NCI-H1417 (cell line): ENCODE measurements around the gene IAH1.
"Not testable (repeated sequence)": the region's sequence is repeated elsewhere in the genome, so short reads cannot be mapped to it uniquely, and the experiment has no call there.

Source experiments
- DNase-seq, 3 experiments: peaks; one replicate each; lab custom pipeline; 2025; lab: John Stamatoyannopoulos, UW

Gene IAH1

GRCh38 chr2:9473308-9473984 is 905 bp upstream of the IAH1 start:
- DNase-seq, result no peak

GRCh38 chr2:9473985-9474360 is 378 bp upstream of the IAH1 start:
- peak; percentile 33 to 87 (median 86) for DNase-seq

- DNase-seq, result no peak
Observed at GRCh38 chr2:9477914-9478313, 3.6 kb downstream of the IAH1 start.

DNA sequence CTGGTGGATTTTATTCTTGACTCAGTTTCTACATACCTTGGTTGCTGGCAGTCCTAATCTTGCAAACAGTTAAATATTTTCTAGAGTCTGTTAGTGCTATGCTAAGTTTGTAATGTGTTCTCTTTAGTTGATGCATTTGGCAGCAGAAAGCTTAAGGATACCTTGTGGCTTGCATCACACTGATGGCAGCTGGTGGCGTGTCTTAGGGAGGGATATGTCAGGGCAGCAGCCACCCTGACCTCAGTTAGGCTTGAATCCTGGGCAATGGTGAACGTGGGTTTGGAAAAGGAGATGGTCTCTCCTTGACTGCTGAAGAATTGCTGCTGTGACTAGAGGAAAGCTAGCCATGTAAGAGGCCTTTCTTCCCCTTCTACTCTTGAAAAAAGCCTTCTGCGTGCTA is 4.2 kb downstream of the IAH1 start:
- no peak for DNase-seq

- DNase-seq, result no peak
Observed at GRCh38 chr2:9480157-9480556, 5.8 kb downstream of the IAH1 start.

- no peak for DNase-seq
Observed at GRCh38 chr2:9483107-9483506, 8.8 kb downstream of the IAH1 start.

DNA sequence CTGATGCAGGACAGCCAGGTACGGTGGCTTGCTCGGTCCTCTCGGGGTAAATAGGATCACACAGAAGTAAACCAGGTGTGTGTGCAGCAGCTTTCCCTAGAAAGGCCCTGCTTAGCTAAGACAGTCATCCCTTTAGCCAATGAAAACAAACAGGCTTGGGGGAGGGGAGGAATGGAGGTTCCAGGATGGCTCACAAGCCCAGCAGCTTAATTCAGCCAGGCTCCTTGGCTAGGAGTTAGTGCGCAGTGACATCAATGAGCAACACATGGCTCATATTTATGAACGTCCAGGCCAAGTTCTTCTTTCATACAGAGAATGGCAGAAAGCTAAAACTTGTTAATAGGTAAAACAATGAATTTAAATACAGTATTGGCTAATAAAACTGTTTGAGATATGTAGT is 10.2 kb downstream of the IAH1 start:
- DNase-seq, result no peak

GRCh38 chr2:9488583-9489547 is 14.5 kb downstream of the IAH1 start:
- no peak for DNase-seq

DNA sequence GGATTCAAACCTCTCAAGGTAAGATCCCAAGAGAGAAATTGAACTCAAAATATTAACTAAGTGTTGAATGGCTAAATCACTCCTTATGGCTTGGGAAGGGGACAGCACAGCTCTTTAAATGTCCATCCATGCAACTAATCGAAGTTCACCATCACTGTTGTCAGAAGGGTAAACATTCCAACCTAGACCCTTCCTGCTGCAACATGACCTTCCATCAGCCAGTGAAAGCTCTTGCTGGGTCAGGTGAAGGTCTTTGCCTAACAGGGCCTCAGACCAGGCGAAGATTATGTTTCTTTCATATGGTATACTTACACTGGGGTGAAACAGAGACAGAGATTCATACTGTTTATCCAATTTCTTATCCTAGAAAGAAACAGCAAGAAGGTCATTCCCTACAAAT is 16.4 kb downstream of the IAH1 start:
- DNase-seq, result no peak

DNA sequence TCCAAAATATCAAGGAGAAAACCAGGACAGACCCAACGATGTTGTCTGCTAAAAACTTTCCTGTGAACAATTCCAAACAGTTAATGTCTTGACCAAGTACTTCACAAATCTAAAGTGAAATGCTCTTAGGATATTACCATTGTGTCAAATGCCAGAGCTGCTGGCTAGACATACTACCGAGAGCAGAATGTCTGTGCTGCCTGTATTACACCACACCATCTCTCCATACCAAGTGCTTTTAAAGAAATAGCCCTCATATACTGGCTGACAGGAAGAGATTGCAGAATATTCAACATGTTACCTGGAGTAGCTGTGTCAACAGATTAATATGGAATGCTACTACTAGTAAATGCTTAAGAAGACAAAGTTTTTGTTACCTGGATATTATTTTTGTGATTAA is 18.6 kb downstream of the IAH1 start:
- no peak for DNase-seq

DNA sequence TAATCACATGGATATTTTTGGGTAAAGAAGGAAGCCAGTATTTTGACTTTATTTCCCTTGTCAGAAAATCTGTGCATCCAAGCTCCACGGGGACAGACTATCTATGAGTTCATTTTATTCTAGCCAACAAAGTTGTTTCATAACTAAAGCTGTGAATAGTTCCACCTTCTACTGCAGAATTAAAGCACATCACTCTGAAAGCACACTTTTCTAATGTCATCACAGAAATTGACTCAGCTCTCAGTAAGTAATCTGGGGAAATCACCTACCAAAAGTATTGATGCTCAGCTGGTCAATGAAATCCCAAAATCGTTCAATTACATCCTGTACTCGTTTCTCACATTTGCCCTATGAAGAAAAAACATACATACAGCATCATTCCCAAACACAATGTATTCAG is 19.1 kb downstream of the IAH1 start:
- DNase-seq, result no peak

GRCh38 chr2:9494081-9494480 is 19.7 kb downstream of the IAH1 start:
- DNase-seq, result peak in 1 of 3 experiments; percentile 28

DNA sequence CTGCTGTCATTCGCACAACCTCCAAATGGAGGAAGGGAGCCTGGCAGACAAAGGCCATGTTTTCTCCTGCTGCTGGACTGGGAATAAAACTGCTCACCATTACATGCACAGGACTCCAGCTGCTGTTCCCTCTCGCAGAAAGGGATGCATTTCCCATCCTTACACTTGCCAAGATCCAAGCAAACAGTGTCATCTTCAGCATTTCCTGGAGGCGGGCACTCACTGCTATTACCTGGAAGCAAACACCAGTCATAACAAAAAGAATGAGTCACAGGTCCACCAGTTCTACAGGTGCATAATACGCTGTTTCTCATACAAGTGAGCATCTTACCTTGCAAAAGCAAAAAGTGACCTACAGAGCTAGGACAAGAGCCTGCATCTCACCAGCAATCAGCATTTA is 22.7 kb downstream of the IAH1 start:
- peak in 1 of 3 experiments; percentile 34 for DNase-seq

GRCh38 chr2:9498210-9498609 is 23.9 kb downstream of the IAH1 start:
- no peak for DNase-seq

GRCh38 chr2:9508931-9509330 is 34.6 kb downstream of the IAH1 start:
- DNase-seq, result no peak

DNA sequence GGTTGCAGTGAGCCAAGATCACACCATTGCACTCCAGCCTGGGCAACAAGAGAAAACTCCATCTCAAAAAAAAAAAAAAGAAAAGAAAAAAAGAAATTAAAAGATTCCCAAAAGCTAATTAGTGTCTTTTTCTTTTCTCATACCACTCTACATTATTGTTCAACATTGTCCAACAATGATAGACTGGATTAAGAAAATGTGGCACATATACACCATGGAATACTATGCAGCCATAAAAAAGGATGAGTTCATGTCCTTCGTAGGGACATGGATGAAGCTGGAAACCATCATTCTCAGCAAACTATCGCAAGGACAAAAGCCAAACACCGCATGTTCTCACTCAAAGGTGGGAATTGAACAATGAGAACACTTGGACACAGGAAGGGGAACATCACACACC is 39.6 kb downstream of the IAH1 start:
- not testable (repeated sequence) for DNase-seq

GRCh38 chr2:9517118-9517782 is 42.9 kb downstream of the IAH1 start:
- no peak for DNase-seq

- DNase-seq, result no peak
Observed at GRCh38 chr2:9518163-9518562, 43.8 kb downstream of the IAH1 start.

- no peak for DNase-seq
Observed at GRCh38 chr2:9518780-9519179, 44.4 kb downstream of the IAH1 start.

DNA sequence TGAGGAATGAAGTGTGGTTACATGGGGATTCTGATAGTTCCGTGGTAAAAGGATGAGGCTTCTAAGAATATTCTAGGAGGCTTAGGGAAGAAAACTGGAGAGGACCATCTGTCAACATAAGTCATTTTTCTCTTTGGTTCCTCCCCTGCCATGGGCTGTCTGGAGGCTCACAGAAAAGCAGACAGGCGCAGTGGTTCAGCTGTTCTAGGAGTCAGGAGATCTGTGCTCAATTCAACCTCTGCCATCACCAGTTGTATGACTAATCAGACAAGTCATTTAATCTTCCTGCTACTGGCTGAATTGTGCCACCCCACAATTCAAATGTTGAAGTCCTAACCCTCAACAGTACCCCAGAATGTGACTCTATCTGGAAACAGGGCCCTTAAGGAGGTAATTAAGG is 44.9 kb downstream of the IAH1 start:
- no peak for DNase-seq

GRCh38 chr2:9524291-9524690 is 49.9 kb downstream of the IAH1 start:
- DNase-seq, result no peak

DNA sequence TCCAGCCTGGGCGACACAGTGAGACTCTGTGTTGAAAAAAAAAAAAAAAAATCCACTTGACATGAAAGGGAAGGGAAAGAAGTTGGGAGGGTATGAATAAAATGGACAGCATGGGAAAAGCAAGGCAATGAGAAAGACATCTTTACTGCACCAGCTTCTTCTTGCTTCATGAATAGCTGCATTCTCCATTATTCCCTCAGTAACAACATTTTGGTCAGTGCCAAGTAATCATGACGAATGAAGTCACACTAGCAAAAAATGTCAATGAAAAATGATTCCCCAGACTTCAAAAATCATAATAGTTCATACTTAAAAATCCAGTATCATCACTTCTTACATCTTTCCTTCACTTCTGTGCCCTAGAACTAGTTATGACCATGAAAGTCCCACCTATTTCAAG is 50.9 kb downstream of the IAH1 start:
- no peak for DNase-seq
